CD4-positive, alpha-beta T cell (primary cell): ENCODE results near the gene BSND. TPM values are rescaled to one million over a fixed set of nuclear protein-coding genes. Genes with fewer than 3 reads are reported as not detected.

Source experiments
- ATAC-seq: fragments of 200-7000 bp; cut with Tn5 transposase; one replicate; pipeline ENCODE4 v1.10.0; 2022; ENCODE audit warnings: mild to moderate bottlenecking; ENCODE audit not compliant: poor library complexity
- CTCF ChIA-PET: fragments of 350-600 bp; sonication (Branson Sonifier 250); formaldehyde crosslinking; loops from one replicate; lab custom pipeline; 2021; ENCODE audit warnings: antibody characterized with exemption, inconsistent platforms; lab: Charles Lee
- POLR2A ChIA-PET: fragments of 350-600 bp; sonication (Branson Sonifier 250); formaldehyde crosslinking; loops from one replicate; lab custom pipeline; 2021; ENCODE audit warnings: antibody characterized with exemption, inconsistent platforms; lab: Charles Lee
- DNase-seq, 14 experiments: peaks; one replicate each; pipeline ENCODE4 v3.0.0-alpha.2; 2013 to 2020; ENCODE audit warnings: mixed read lengths in 2 of 14
- H3K27ac ChIP-seq, 2 donors: one replicate each; pipeline versions ENCODE4 v1.5.1 to v1.7.0; 2013; ENCODE audit warnings: low read length in 2 of 2, low read depth in 1 of 2, mild to moderate bottlenecking in 1 of 2
- H3K27me3 ChIP-seq, 2 experiments: 1 replicate in 1 of 2; 2 replicates in 1 of 2; pipeline versions ENCODE4 v1.6.1 to v1.7.0; 2013; ENCODE audit warnings: low read length in 2 of 2, control low read depth in 1 of 2, mild to moderate bottlenecking in 1 of 2, moderate library complexity in 1 of 2; ENCODE audit not compliant: insufficient read depth in 2 of 2, control insufficient read depth in 1 of 2
- H3K36me3 ChIP-seq: one replicate; pipeline ENCODE4 v1.6.1; 2013; ENCODE audit warnings: low read length, control low read depth; ENCODE audit not compliant: insufficient read depth
- H3K4me1 ChIP-seq: one replicate; pipeline ENCODE4 v1.6.1; 2013; ENCODE audit warnings: low read length, control low read depth; ENCODE audit not compliant: insufficient read depth
- H3K4me3 ChIP-seq: one replicate; pipeline ENCODE4 v1.5.1; 2013; ENCODE audit warnings: mild to moderate bottlenecking, low read length, moderate library complexity
- H3K9me3 ChIP-seq, 2 experiments: 1 replicate in 1 of 2; 2 replicates in 1 of 2; pipeline versions ENCODE4 v1.6.1 to v1.7.0; 2013; ENCODE audit warnings: low read length in 2 of 2, mild to moderate bottlenecking in 2 of 2, control low read depth in 1 of 2, moderate library complexity in 1 of 2; ENCODE audit not compliant: control insufficient read depth in 1 of 2, insufficient read depth in 1 of 2
- H3K27ac Mint-ChIP-seq: one replicate; pipeline ENCODE4 v1.8.0; 2020; ENCODE audit warnings: mixed read lengths
- H3K27me3 Mint-ChIP-seq: one replicate; pipeline ENCODE4 v1.8.0; 2021; ENCODE audit warnings: mixed read lengths
- H3K36me3 Mint-ChIP-seq: one replicate; pipeline ENCODE4 v1.8.0; 2021; ENCODE audit warnings: low read depth, mixed read lengths
- H3K4me1 Mint-ChIP-seq: one replicate; pipeline ENCODE4 v1.8.0; 2021; ENCODE audit warnings: low read depth, mixed read lengths
- H3K4me3 Mint-ChIP-seq: one replicate; pipeline ENCODE4 v1.8.0; 2020; ENCODE audit warnings: mild to moderate bottlenecking, mixed read lengths
- H3K9me3 Mint-ChIP-seq: one replicate; pipeline ENCODE4 v1.8.0; 2020; ENCODE audit warnings: mixed read lengths
- intact Hi-C, 2 experiments: fragments of 100-400 bp; cut with DNase I in 1 of 2; cut with micrococcal nuclease in 1 of 2; formaldehyde crosslinking; loops; one replicate each; pipeline versions ENCODE4 v1.15.1 to v1.9.0; 2023 to 2025; cut with DNase I, micrococcal nuclease
- total RNA-seq, 174 experiments: library from RNA in 2 of 174; stranded (reverse) in 2 of 174; gene quantifications; one replicate each; pipeline ENCODE4 v1.2.3 and lab custom pipeline; 2021 to 2026
- TF ChIP-seq, protein P1 (sequence below): fragments of 200-600 bp; IDR thresholded peaks from one replicate; pipeline ENCODE4 v1.8.0; 2022; ENCODE audit warnings: antibody characterized with exemption, mild to moderate bottlenecking

Gene BSND
- total RNA-seq, 2 experiments from 2014 or later: not detected

DNA sequence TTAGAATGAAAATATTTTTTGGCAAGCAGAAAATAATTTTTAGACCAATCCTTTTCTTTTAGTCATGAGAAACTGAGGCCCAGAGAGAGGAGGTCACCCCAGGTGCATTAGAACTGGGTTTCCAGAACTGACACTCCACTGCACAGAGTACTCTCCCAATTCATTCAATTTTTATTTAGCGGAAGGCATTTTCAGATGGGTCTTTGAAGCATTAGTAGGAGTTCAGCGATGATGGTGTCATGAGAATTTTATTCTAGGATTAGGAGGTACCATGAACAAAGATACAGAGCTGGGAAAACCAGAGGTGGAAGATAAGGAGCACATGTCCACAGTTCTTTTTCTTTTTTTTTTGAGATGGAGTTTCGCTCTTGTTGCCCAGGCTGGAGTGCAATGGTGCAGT lies 42.9 kb downstream of the BSND start:
- no peak for ATAC-seq
- H3K27me3 Mint-ChIP-seq: peaks cover 62% of the 10 kb centered on the region
- Histone ChIP-seq H3K36me3 (no peaks in the 10 kb centered on the region), H3K4me3 (no peak overlapping the region), H3K4me1 (no peaks in the 10 kb centered on the region), H3K27ac (no peak overlapping the region), H3K9me3 (peaks cover 0 to 11% of the 10 kb centered on the region in 2 experiments), H3K27me3 (peaks cover 21 to 42% of the 10 kb centered on the region in 2 experiments)
- H3K4me3 Mint-ChIP-seq: no peak overlapping the region
- DNase-seq: no peak
- no peak overlapping the region for H3K27ac Mint-ChIP-seq
- no peaks in the 10 kb centered on the region for H3K36me3 Mint-ChIP-seq
- ChIA-PET POLR2A (no interaction called here), CTCF (no interaction called here)
- H3K9me3 Mint-ChIP-seq: no peaks in the 10 kb centered on the region
- TF ChIP-seq, protein P1, sequence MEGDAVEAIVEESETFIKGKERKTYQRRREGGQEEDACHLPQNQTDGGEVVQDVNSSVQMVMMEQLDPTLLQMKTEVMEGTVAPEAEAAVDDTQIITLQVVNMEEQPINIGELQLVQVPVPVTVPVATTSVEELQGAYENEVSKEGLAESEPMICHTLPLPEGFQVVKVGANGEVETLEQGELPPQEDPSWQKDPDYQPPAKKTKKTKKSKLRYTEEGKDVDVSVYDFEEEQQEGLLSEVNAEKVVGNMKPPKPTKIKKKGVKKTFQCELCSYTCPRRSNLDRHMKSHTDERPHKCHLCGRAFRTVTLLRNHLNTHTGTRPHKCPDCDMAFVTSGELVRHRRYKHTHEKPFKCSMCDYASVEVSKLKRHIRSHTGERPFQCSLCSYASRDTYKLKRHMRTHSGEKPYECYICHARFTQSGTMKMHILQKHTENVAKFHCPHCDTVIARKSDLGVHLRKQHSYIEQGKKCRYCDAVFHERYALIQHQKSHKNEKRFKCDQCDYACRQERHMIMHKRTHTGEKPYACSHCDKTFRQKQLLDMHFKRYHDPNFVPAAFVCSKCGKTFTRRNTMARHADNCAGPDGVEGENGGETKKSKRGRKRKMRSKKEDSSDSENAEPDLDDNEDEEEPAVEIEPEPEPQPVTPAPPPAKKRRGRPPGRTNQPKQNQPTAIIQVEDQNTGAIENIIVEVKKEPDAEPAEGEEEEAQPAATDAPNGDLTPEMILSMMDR: no peak
- intact Hi-C loops: no loop called here
- H3K4me1 Mint-ChIP-seq: no peaks in the 10 kb centered on the region

DNA sequence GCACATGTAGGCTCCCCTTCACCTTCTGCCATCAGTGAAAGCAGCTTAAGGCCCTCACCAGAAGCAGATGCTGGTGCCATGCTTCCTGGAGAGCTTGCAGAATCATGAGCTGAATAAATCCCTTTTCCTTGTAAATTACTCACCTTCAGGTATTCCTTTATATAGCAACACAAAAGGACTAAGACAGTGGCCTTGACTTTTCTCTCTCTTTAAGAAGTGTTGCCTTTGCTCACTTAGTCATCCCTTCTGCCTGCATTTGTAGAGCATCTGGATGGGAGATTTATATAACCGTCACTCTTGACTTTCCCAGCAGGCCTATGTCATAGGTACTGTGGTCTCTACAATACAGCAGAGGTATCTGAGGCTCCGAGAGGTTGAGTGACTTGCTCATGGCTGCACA lies 44.3 kb downstream of the BSND start:
- ATAC-seq (no peak), DNase-seq (no peak)
- ChIA-PET POLR2A (no interaction called here), CTCF (no interaction called here)
- Mint-ChIP-seq H3K27ac (no peak overlapping the region), H3K4me3 (no peak overlapping the region), H3K4me1 (no peaks in the 10 kb centered on the region), H3K27me3 (peaks cover 49% of the 10 kb centered on the region), H3K36me3 (no peaks in the 10 kb centered on the region), H3K9me3 (no peaks in the 10 kb centered on the region)
- Histone ChIP-seq H3K27ac (no peak overlapping the region), H3K36me3 (no peaks in the 10 kb centered on the region), H3K4me3 (no peak overlapping the region), H3K4me1 (no peaks in the 10 kb centered on the region), H3K27me3 (peaks cover 14 to 32% of the 10 kb centered on the region in 2 experiments), H3K9me3 (peaks cover 0 to 11% of the 10 kb centered on the region in 2 experiments)
- TF ChIP-seq, protein P1: no peak
- intact Hi-C loops: no loop called here

DNA sequence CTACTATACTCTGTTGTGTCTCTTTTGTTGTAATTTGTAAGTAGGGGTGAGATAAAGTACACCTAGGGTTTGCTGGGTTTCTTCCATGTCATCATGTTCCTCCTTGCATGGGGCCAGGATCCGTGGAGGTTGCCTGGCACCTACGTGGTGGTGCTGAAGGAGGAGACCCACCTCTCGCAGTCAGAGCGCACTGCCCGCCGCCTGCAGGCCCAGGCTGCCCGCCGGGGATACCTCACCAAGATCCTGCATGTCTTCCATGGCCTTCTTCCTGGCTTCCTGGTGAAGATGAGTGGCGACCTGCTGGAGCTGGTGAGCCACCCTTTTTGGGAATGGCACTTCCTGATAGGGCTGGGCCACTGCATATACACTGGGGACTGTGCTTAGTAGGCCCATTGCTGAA lies 45.0 kb downstream of the BSND start:
- DNase-seq: no peak
- no peaks in the 10 kb centered on the region for H3K36me3 Mint-ChIP-seq
- H3K4me3 Mint-ChIP-seq: no peak overlapping the region
- H3K4me3 ChIP-seq: no peak overlapping the region
- TF ChIP-seq, protein P1: no peak
- H3K9me3 ChIP-seq: peaks cover 0 to 11% of the 10 kb centered on the region in 2 experiments
- intact Hi-C loops: no loop called here
- no peaks in the 10 kb centered on the region for H3K4me1 ChIP-seq
- ChIA-PET CTCF (no interaction called here), POLR2A (no interaction called here)
- peaks cover 12 to 28% of the 10 kb centered on the region in 2 experiments for H3K27me3 ChIP-seq
- ATAC-seq: no peak
- no peak overlapping the region for H3K27ac ChIP-seq
- no peak overlapping the region for H3K27ac Mint-ChIP-seq
- H3K36me3 ChIP-seq: no peaks in the 10 kb centered on the region
- H3K4me1 Mint-ChIP-seq: no peaks in the 10 kb centered on the region
- H3K9me3 Mint-ChIP-seq: no peaks in the 10 kb centered on the region
- H3K27me3 Mint-ChIP-seq: peaks cover 41% of the 10 kb centered on the region
